HEK293 (cell line): Measurements from ENCODE around the gene CDC42EP3.

Experiments used
- BCL11B ChIP-seq: fragments of 450-650 bp; formaldehyde crosslinking; IDR thresholded peaks from 2 replicates; pipeline ENCODE4 v1.5.1; 2016; ENCODE audit warnings: low read depth, missing biosample characterization, missing genetic modification characterization
- GFI1B ChIP-seq: fragments of 450-650 bp; formaldehyde crosslinking; IDR thresholded peaks from 2 replicates; pipeline ENCODE4 v1.5.1; 2016; ENCODE audit warnings: missing biosample characterization, missing genetic modification characterization
- GLIS1 ChIP-seq: fragments of 450-650 bp; formaldehyde crosslinking; IDR thresholded peaks from 2 replicates; pipeline ENCODE4 v1.5.1; 2016; ENCODE audit warnings: missing biosample characterization, missing genetic modification characterization
- HOXA7 ChIP-seq: sonication (generic); formaldehyde crosslinking; IDR thresholded peaks from 2 replicates; pipeline ENCODE4 v1.8.1; 2022; ENCODE audit warnings: missing genetic modification reagents, borderline replicate concordance
- KLF16 ChIP-seq: fragments of 450-650 bp; formaldehyde crosslinking; IDR thresholded peaks from 2 replicates; pipeline ENCODE4 v1.5.1; 2017; ENCODE audit warnings: missing biosample characterization, missing genetic modification characterization
- KLF7 ChIP-seq: fragments of 450-650 bp; formaldehyde crosslinking; IDR thresholded peaks from 2 replicates; pipeline ENCODE4 v1.5.1; 2016; ENCODE audit warnings: missing biosample characterization, missing genetic modification characterization, borderline replicate concordance
- OVOL3 ChIP-seq: fragments of 450-650 bp; formaldehyde crosslinking; IDR thresholded peaks from 2 replicates; pipeline ENCODE4 v1.5.1; 2016; ENCODE audit warnings: missing biosample characterization, missing genetic modification characterization
- TRIM28 ChIP-seq: IDR thresholded peaks from 2 replicates; pipeline ENCODE4 v1.6.1; 2011; ENCODE audit warnings: low read length, control low read depth, borderline replicate concordance
- WT1 ChIP-seq: fragments of 450-650 bp; formaldehyde crosslinking; IDR thresholded peaks from 2 replicates; pipeline ENCODE4 v1.5.1; 2016; ENCODE audit warnings: missing biosample characterization, missing genetic modification characterization
- YY1 ChIP-seq: fragments of 450-650 bp; formaldehyde crosslinking; IDR thresholded peaks from 2 replicates; pipeline ENCODE4 v1.5.1; 2018; ENCODE audit warnings: missing biosample characterization, missing genetic modification characterization
- ZBTB17 ChIP-seq: fragments of 450-650 bp; formaldehyde crosslinking; IDR thresholded peaks from 2 replicates; pipeline ENCODE4 v1.5.1; 2016; ENCODE audit warnings: missing biosample characterization, missing genetic modification characterization
- ZBTB20 ChIP-seq: fragments of 450-650 bp; formaldehyde crosslinking; IDR thresholded peaks from 2 replicates; pipeline ENCODE4 v1.5.1; 2016; ENCODE audit warnings: missing biosample characterization, missing genetic modification characterization
- ZBTB21 ChIP-seq: fragments of 450-650 bp; formaldehyde crosslinking; IDR thresholded peaks from 2 replicates; pipeline ENCODE4 v1.5.1; 2017; ENCODE audit warnings: missing biosample characterization, missing genetic modification characterization
- ZFHX2 ChIP-seq: fragments of 450-650 bp; formaldehyde crosslinking; conservative IDR thresholded peaks from 2 replicates; pipeline ENCODE4 v1.5.1; 2016; ENCODE audit warnings: missing biosample characterization, missing genetic modification characterization
- ZFP69B ChIP-seq: fragments of 450-650 bp; formaldehyde crosslinking; IDR thresholded peaks from 2 replicates; pipeline ENCODE4 v1.5.1; 2016; ENCODE audit warnings: missing biosample characterization, missing genetic modification characterization
- ZNF132 ChIP-seq: fragments of 450-650 bp; formaldehyde crosslinking; IDR thresholded peaks from 2 replicates; pipeline ENCODE4 v1.5.1; 2017; ENCODE audit warnings: missing biosample characterization, missing genetic modification characterization, borderline replicate concordance
- ZNF140 ChIP-seq: fragments of 450-650 bp; formaldehyde crosslinking; IDR thresholded peaks from 2 replicates; pipeline ENCODE4 v1.5.1; 2016; ENCODE audit warnings: missing biosample characterization, missing genetic modification characterization
- ZNF157 ChIP-seq: fragments of 450-650 bp; formaldehyde crosslinking; IDR thresholded peaks from 2 replicates; pipeline ENCODE4 v1.5.1; 2016; ENCODE audit warnings: missing biosample characterization, missing genetic modification characterization
- ZNF16 ChIP-seq: fragments of 450-650 bp; formaldehyde crosslinking; IDR thresholded peaks from 2 replicates; pipeline ENCODE4 v1.5.1; 2016; ENCODE audit warnings: low read depth, missing biosample characterization, missing genetic modification characterization
- ZNF292 ChIP-seq: fragments of 450-650 bp; formaldehyde crosslinking; IDR thresholded peaks from 2 replicates; pipeline ENCODE4 v1.5.1; 2016; ENCODE audit warnings: low read depth, missing biosample characterization, missing genetic modification characterization, borderline replicate concordance
- ZNF660 ChIP-seq: fragments of 450-650 bp; IDR thresholded peaks from 2 replicates; pipeline ENCODE4 v1.5.1; 2018; ENCODE audit warnings: missing biosample characterization, mild to moderate bottlenecking, missing genetic modification characterization
- ZNF692 ChIP-seq: fragments of 450-650 bp; formaldehyde crosslinking; IDR thresholded peaks from 2 replicates; pipeline ENCODE4 v1.5.1; 2016; ENCODE audit warnings: missing biosample characterization, missing genetic modification characterization
- ZNF707 ChIP-seq: fragments of 450-650 bp; formaldehyde crosslinking; IDR thresholded peaks from 2 replicates; pipeline ENCODE4 v1.5.1; 2016; ENCODE audit warnings: missing biosample characterization, missing genetic modification characterization
- ZNF785 ChIP-seq: fragments of 450-650 bp; formaldehyde crosslinking; IDR thresholded peaks from 2 replicates; pipeline ENCODE4 v1.5.1; 2016; ENCODE audit warnings: missing biosample characterization, missing genetic modification characterization
- ZSCAN30 ChIP-seq: fragments of 450-650 bp; IDR thresholded peaks from 2 replicates; pipeline ENCODE4 v1.5.1; 2018; ENCODE audit warnings: missing biosample characterization, mild to moderate bottlenecking, missing genetic modification characterization, moderate library complexity
- TF ChIP-seq, protein P1 (sequence below): fragments of 450-650 bp; formaldehyde crosslinking; IDR thresholded peaks from 2 replicates; pipeline ENCODE4 v1.5.1; 2016; ENCODE audit warnings: missing biosample characterization, missing genetic modification characterization
- TF ChIP-seq, protein P2 (sequence below): fragments of 450-650 bp; formaldehyde crosslinking; IDR thresholded peaks from 2 replicates; pipeline ENCODE4 v1.5.1; 2017; ENCODE audit warnings: missing biosample characterization, missing genetic modification characterization
- TF ChIP-seq, protein P3 (sequence below): fragments of 450-650 bp; formaldehyde crosslinking; IDR thresholded peaks from 2 replicates; pipeline ENCODE4 v1.5.1; 2016; ENCODE audit warnings: missing biosample characterization, missing genetic modification characterization
- TF ChIP-seq, protein P4 (sequence below): fragments of 450-650 bp; formaldehyde crosslinking; IDR thresholded peaks from 2 replicates; pipeline ENCODE4 v1.5.1; 2017; ENCODE audit warnings: missing biosample characterization, mild to moderate bottlenecking, missing genetic modification characterization, moderate library complexity
- TF ChIP-seq, protein P5 (sequence below): fragments of 450-650 bp; formaldehyde crosslinking; IDR thresholded peaks from 2 replicates; pipeline ENCODE4 v1.5.1; 2016; ENCODE audit warnings: missing biosample characterization, missing genetic modification characterization
- TF ChIP-seq, protein P6 (sequence below): fragments of 450-650 bp; formaldehyde crosslinking; IDR thresholded peaks from 2 replicates; pipeline ENCODE4 v1.5.1; 2016; ENCODE audit warnings: missing biosample characterization, missing genetic modification characterization, low read depth

Gene CDC42EP3

DNA sequence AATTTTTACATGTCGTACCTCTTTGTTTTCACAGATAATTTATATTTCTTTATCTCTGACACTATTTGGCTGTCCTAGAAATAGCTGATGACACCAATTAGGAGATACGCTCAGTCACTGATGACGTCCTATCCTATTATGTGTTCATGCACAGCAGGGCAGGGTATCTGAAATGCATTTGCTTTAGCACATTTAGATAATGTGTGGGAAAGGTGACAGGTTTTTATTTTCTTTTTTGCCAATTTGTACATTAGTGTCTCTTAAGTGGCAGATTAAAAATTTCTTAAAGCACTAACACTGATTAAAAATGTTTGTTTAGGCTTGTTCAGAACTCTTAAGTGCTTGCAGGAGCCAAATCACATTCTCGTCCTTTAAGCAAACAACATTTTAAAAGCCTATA, 39.7 kb downstream of the CDC42EP3 start (continued):
- TF ChIP-seq, protein P1, sequence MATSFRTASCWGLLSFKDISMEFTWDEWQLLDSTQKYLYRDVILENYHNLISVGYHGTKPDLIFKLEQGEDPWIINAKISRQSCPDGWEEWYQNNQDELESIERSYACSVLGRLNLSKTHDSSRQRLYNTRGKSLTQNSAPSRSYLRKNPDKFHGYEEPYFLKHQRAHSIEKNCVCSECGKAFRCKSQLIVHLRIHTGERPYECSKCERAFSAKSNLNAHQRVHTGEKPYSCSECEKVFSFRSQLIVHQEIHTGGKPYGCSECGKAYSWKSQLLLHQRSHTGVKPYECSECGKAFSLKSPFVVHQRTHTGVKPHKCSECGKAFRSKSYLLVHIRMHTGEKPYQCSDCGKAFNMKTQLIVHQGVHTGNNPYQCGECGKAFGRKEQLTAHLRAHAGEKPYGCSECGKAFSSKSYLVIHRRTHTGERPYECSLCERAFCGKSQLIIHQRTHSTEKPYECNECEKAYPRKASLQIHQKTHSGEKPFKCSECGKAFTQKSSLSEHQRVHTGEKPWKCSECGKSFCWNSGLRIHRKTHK: no peak
- TF ChIP-seq, protein P2, sequence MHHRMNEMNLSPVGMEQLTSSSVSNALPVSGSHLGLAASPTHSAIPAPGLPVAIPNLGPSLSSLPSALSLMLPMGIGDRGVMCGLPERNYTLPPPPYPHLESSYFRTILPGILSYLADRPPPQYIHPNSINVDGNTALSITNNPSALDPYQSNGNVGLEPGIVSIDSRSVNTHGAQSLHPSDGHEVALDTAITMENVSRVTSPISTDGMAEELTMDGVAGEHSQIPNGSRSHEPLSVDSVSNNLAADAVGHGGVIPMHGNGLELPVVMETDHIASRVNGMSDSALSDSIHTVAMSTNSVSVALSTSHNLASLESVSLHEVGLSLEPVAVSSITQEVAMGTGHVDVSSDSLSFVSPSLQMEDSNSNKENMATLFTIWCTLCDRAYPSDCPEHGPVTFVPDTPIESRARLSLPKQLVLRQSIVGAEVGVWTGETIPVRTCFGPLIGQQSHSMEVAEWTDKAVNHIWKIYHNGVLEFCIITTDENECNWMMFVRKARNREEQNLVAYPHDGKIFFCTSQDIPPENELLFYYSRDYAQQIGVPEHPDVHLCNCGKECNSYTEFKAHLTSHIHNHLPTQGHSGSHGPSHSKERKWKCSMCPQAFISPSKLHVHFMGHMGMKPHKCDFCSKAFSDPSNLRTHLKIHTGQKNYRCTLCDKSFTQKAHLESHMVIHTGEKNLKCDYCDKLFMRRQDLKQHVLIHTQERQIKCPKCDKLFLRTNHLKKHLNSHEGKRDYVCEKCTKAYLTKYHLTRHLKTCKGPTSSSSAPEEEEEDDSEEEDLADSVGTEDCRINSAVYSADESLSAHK (tag by site-specific recombination): no peak
- TF ChIP-seq ZBTB20 (tag by site-specific recombination) (no peak), ZNF140 (tag by site-specific recombination) (no peak), HOXA7 (CRISPR knock-in tag) (no peak), ZBTB17 (tag by site-specific recombination) (0 out of 2 replicates have a peak, but pooled peaks have one; percentile 17), ZNF157 (tag by site-specific recombination) (no peak), ZNF707 (tag by site-specific recombination) (no peak), ZFHX2 (no peak), BCL11B (no peak), OVOL3 (peak; percentile 85), ZNF132 (tag by site-specific recombination) (no peak), ZNF16 (tag by site-specific recombination) (no peak), ZNF785 (tag by site-specific recombination) (no peak), ZFP69B (tag by site-specific recombination) (no peak), ZNF660 (tag by site-specific recombination) (no peak), ZNF292 (tag by site-specific recombination) (no peak), TRIM28 (no peak), YY1 (tag by site-specific recombination) (no peak), WT1 (tag by site-specific recombination) (peak; percentile 93), GLIS1 (tag by site-specific recombination) (peak; percentile 62), KLF7 (tag by site-specific recombination) (no peak), ZBTB21 (tag by site-specific recombination) (peak; percentile 90), ZNF692 (no peak), KLF16 (no peak), ZSCAN30 (tag by site-specific recombination) (no peak), GFI1B (tag by site-specific recombination) (no peak)
- TF ChIP-seq, protein P3, sequence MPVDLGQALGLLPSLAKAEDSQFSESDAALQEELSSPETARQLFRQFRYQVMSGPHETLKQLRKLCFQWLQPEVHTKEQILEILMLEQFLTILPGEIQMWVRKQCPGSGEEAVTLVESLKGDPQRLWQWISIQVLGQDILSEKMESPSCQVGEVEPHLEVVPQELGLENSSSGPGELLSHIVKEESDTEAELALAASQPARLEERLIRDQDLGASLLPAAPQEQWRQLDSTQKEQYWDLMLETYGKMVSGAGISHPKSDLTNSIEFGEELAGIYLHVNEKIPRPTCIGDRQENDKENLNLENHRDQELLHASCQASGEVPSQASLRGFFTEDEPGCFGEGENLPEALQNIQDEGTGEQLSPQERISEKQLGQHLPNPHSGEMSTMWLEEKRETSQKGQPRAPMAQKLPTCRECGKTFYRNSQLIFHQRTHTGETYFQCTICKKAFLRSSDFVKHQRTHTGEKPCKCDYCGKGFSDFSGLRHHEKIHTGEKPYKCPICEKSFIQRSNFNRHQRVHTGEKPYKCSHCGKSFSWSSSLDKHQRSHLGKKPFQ (tag by site-specific recombination): no peak
- TF ChIP-seq, protein P4, sequence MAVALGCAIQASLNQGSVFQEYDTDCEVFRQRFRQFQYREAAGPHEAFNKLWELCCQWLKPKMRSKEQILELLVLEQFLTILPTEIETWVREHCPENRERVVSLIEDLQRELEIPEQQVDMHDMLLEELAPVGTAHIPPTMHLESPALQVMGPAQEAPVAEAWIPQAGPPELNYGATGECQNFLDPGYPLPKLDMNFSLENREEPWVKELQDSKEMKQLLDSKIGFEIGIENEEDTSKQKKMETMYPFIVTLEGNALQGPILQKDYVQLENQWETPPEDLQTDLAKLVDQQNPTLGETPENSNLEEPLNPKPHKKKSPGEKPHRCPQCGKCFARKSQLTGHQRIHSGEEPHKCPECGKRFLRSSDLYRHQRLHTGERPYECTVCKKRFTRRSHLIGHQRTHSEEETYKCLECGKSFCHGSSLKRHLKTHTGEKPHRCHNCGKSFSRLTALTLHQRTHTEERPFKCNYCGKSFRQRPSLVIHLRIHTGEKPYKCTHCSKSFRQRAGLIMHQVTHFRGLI (tag by site-specific recombination): no peak
- TF ChIP-seq, protein P5, sequence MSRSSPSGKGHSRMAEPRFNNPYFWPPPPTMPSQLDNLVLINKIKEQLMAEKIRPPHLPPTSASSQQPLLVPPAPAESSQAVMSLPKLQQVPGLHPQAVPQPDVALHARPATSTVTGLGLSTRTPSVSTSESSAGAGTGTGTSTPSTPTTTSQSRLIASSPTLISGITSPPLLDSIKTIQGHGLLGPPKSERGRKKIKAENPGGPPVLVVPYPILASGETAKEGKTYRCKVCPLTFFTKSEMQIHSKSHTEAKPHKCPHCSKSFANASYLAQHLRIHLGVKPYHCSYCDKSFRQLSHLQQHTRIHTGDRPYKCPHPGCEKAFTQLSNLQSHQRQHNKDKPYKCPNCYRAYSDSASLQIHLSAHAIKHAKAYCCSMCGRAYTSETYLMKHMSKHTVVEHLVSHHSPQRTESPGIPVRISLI (tag by site-specific recombination): peak; percentile 72; the same call in 1 of the 2 replicates
- TF ChIP-seq, protein P6, sequence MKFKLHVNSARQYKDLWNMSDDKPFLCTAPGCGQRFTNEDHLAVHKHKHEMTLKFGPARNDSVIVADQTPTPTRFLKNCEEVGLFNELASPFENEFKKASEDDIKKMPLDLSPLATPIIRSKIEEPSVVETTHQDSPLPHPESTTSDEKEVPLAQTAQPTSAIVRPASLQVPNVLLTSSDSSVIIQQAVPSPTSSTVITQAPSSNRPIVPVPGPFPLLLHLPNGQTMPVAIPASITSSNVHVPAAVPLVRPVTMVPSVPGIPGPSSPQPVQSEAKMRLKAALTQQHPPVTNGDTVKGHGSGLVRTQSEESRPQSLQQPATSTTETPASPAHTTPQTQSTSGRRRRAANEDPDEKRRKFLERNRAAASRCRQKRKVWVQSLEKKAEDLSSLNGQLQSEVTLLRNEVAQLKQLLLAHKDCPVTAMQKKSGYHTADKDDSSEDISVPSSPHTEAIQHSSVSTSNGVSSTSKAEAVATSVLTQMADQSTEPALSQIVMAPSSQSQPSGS: 0 out of 2 replicates have a peak, but pooled peaks have one; percentile 32
